B cell (primary cell): ENCODE results near the gene SLC27A3. TPM values are rescaled to one million over a fixed set of nuclear protein-coding genes. Genes with fewer than 3 reads are reported as not detected.

Source experiments
- ATAC-seq: fragments of 200-7000 bp; cut with Tn5 transposase; one replicate; pipeline ENCODE4 v1.10.0; 2021; ENCODE audit warnings: low read depth, mild to moderate bottlenecking, moderate number of reproducible peaks, moderate library complexity
- CTCF ChIA-PET: fragments of 350-600 bp; sonication (Branson Sonifier 250); formaldehyde crosslinking; loops from one replicate; lab custom pipeline; 2021; ENCODE audit warnings: antibody characterized with exemption, inconsistent platforms; lab: Charles Lee
- POLR2A ChIA-PET: fragments of 350-600 bp; sonication (Branson Sonifier 250); formaldehyde crosslinking; loops from one replicate; lab custom pipeline; 2021; ENCODE audit warnings: antibody characterized with exemption; lab: Charles Lee
- DNase-seq: peaks from one replicate; pipeline ENCODE4 v3.0.0; 2013
- H2AFZ ChIP-seq: 2 replicates; pipeline ENCODE4 v1.6.1; 2012; ENCODE audit warnings: mild to moderate bottlenecking, low read depth, low read length; ENCODE audit not compliant: insufficient read depth, poor library complexity, severe bottlenecking
- H3K27ac ChIP-seq, 2 donors: 1 replicate in 1 of 2; 2 replicates in 1 of 2; pipeline ENCODE4 v1.5.1; 2012 to 2013; ENCODE audit warnings: low read length in 2 of 2, mild to moderate bottlenecking in 2 of 2, moderate library complexity in 1 of 2
- H3K27me3 ChIP-seq, 4 experiments: fragments of 200-600 bp in 1 of 4; sonication (generic) in 1 of 4; replicated peaks in 1 of 4; 1 replicate in 2 of 4; 2 replicates in 2 of 4; pipeline versions ENCODE4 v1.6.1 to v1.7.0; 2013 to 2016; ENCODE audit warnings: low read length in 3 of 4, mild to moderate bottlenecking in 2 of 4, mixed read lengths in 1 of 4, moderate library complexity in 1 of 4; ENCODE audit not compliant: insufficient read depth in 4 of 4, control insufficient read depth in 3 of 4; ENCODE audit errors: control extremely low read depth in 1 of 4
- H3K36me3 ChIP-seq, 2 experiments: replicated peaks in 1 of 2; 1 replicate in 1 of 2; 2 replicates in 1 of 2; pipeline versions ENCODE4 v1.6.1 to v1.7.1; 2013; ENCODE audit warnings: low read length in 1 of 2; ENCODE audit not compliant: insufficient read depth in 2 of 2, control insufficient read depth in 1 of 2; ENCODE audit errors: control extremely low read depth in 1 of 2, extremely low read depth in 1 of 2
- H3K4me1 ChIP-seq, 2 donors: fragments of 200-600 bp in 1 of 2; sonication (generic) in 1 of 2; 1 replicate in 1 of 2; 2 replicates in 1 of 2; pipeline versions ENCODE4 v1.5.1 to v1.6.1; 2013 to 2017; ENCODE audit warnings: low read length in 2 of 2; ENCODE audit not compliant: control insufficient read depth in 2 of 2, insufficient read depth in 2 of 2
- H3K4me2 ChIP-seq: replicated peaks from 2 replicates; pipeline ENCODE3; 2012; ENCODE audit warnings: mild to moderate bottlenecking, low read depth, low read length; ENCODE audit not compliant: poor library complexity, severe bottlenecking
- H3K4me3 ChIP-seq, 5 experiments: fragments of 200-600 bp in 1 of 5; sonication (generic) in 1 of 5; 1 replicate in 3 of 5; 2 replicates in 2 of 5; pipeline versions ENCODE4 v1.5.1 to v1.7.0; 2011 to 2016; ENCODE audit warnings: low read length in 4 of 5, mild to moderate bottlenecking in 4 of 5, low read depth in 2 of 5, control low read depth in 1 of 5, moderate library complexity in 1 of 5; ENCODE audit not compliant: insufficient read depth in 1 of 5; ENCODE audit errors: control extremely low read depth in 1 of 5, extremely low read depth in 1 of 5
- H3K79me2 ChIP-seq: fragments of 200-600 bp; sonication (generic); one replicate; pipeline ENCODE4 v1.6.0; 2016; ENCODE audit warnings: low read length; ENCODE audit not compliant: control insufficient read depth, insufficient read depth
- H3K9ac ChIP-seq: fragments of 200-600 bp; sonication (generic); 2 replicates; pipeline ENCODE4 v1.6.1; 2017; ENCODE audit warnings: mild to moderate bottlenecking, low read length, moderate library complexity
- H3K9me3 ChIP-seq, 3 donors: one replicate each; pipeline versions ENCODE4 v1.6.1 to v1.7.1; 2013; ENCODE audit warnings: low read length in 2 of 3; ENCODE audit not compliant: control insufficient read depth in 2 of 3, insufficient read depth in 1 of 3; ENCODE audit errors: control extremely low read depth in 1 of 3
- H4K20me1 ChIP-seq: 2 replicates; pipeline ENCODE4 v1.6.0; 2012; ENCODE audit warnings: mild to moderate bottlenecking, low read length; ENCODE audit not compliant: insufficient read depth, control insufficient read depth, poor library complexity, severe bottlenecking
- H3K27ac Mint-ChIP-seq: one replicate; pipeline ENCODE4 v1.8.0; 2021; ENCODE audit warnings: mixed read lengths
- H3K27me3 Mint-ChIP-seq: one replicate; pipeline ENCODE4 v1.8.0; 2021; ENCODE audit warnings: mixed read lengths
- H3K4me1 Mint-ChIP-seq: one replicate; pipeline ENCODE4 v1.8.0; 2021; ENCODE audit warnings: mixed read lengths
- H3K4me3 Mint-ChIP-seq: one replicate; pipeline ENCODE4 v1.8.0; 2021; ENCODE audit warnings: mixed read lengths
- H3K9me3 Mint-ChIP-seq: one replicate; pipeline ENCODE4 v1.8.0; 2022; ENCODE audit warnings: mixed read lengths; ENCODE audit not compliant: insufficient read depth
- EZH2 ChIP-seq: IDR thresholded peaks from 2 replicates; pipeline ENCODE4 v1.6.1; 2012; ENCODE audit warnings: borderline replicate concordance, low read depth, mild to moderate bottlenecking, moderate library complexity, low read length; ENCODE audit not compliant: insufficient read depth, poor library complexity, severe bottlenecking
- WGBS: methylation state at CpG from one replicate; pipeline ENCODE4 v1.1.5; 2013; ENCODE audit warnings: missing lambda C conversion rate; ENCODE audit not compliant: insufficient coverage; 5-methylcytosine and 5-hydroxymethylcytosine counted together
- intact Hi-C: fragments of 100-400 bp; cut with micrococcal nuclease; formaldehyde crosslinking; loops from one replicate; pipeline ENCODE4 v1.10.0; 2022
- polyA plus RNA-seq: library from polyadenylated mRNA; depleted of rRNA; stranded (reverse); fragments of >200 nt; gene quantifications from 2 replicates; pipeline ENCODE4 v1.2.3, GENCODE V29; 2012
- total RNA-seq, 2 donors: library from RNA; stranded (reverse); fragments of 120-200 nt in 1 of 2; gene quantifications; 1 replicate in 1 of 2; 2 replicates in 1 of 2; pipeline versions ENCODE4 v1.2.3 to v1.2.4, GENCODE V29; 2013 to 2022
- TF ChIP-seq, protein P1 (sequence below): fragments of 200-600 bp; IDR thresholded peaks from one replicate; pipeline ENCODE4 v1.8.0; 2022; ENCODE audit warnings: antibody characterized with exemption, mild to moderate bottlenecking

SLC27A3 gene
- total and polyA plus RNA-seq, 2 donors (not counting 1 experiment from before 2014, with no cell fraction given), result 15.6 to 19.4 TPM

DNA sequence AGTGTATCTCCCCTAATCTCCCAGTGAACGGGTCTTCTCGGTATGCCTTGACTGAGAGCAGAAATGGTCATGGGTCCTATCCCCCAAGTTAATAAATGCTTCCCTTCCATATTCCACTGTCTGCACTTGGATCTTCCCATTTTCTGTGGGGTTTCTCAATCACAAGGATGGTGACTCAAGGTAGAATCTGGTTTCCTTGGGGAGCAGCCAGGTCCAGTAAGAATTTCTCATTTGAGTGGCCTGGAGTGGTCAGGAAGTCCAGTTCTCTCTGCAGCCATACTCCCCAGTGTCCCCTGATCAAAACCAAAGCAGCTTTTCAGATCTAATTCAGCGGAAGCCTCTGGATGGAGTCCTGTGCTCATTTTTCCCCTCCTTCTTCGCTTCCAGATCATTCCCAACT is 14.8 kb upstream of the SLC27A3 start:
- DNase-seq (no peak), ATAC-seq (no peak)
- Histone ChIP-seq H3K9me3 (no peaks in the 10 kb centered on the region), H2AFZ (no peak overlapping the region), H3K79me2 (no peaks in the 10 kb centered on the region), H3K4me1 (no peaks in the 10 kb centered on the region), H3K9ac (no peak overlapping the region), H4K20me1 (no peaks in the 10 kb centered on the region), H3K4me3 (no peak overlapping the region), H3K36me3 (peaks cover 21 to 54% of the 10 kb centered on the region in 2 experiments), H3K27me3 (no peaks in the 10 kb centered on the region), H3K4me2 (no peak overlapping the region), H3K27ac (no peak overlapping the region)
- CTCF ChIA-PET, result interaction anchor here (1.1 to 1.4 kb wide), 3 partner anchors 12 to 226 kb away, joined by 3 read pairs; partner anchors contain the start of gene RAB13
- POLR2A ChIA-PET, result no interaction called here
- 100% methylated on average over 1 of the region's 4 CpGs for WGBS
- intact Hi-C loops, result no loop called here
- H3K4me3 Mint-ChIP-seq, result no peak overlapping the region
- H3K9me3 Mint-ChIP-seq, result no peaks in the 10 kb centered on the region
- H3K27me3 Mint-ChIP-seq, result no peaks in the 10 kb centered on the region
- no peaks in the 10 kb centered on the region for H3K4me1 Mint-ChIP-seq
- TF ChIP-seq EZH2, result no peak
- TF ChIP-seq, protein P1, sequence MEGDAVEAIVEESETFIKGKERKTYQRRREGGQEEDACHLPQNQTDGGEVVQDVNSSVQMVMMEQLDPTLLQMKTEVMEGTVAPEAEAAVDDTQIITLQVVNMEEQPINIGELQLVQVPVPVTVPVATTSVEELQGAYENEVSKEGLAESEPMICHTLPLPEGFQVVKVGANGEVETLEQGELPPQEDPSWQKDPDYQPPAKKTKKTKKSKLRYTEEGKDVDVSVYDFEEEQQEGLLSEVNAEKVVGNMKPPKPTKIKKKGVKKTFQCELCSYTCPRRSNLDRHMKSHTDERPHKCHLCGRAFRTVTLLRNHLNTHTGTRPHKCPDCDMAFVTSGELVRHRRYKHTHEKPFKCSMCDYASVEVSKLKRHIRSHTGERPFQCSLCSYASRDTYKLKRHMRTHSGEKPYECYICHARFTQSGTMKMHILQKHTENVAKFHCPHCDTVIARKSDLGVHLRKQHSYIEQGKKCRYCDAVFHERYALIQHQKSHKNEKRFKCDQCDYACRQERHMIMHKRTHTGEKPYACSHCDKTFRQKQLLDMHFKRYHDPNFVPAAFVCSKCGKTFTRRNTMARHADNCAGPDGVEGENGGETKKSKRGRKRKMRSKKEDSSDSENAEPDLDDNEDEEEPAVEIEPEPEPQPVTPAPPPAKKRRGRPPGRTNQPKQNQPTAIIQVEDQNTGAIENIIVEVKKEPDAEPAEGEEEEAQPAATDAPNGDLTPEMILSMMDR, result no peak
- H3K27ac Mint-ChIP-seq, result no peak overlapping the region

- ATAC-seq (no peak), DNase-seq (no peak)
- Mint-ChIP-seq H3K27me3 (no peaks in the 10 kb centered on the region), H3K4me1 (no peaks in the 10 kb centered on the region), H3K9me3 (no peaks in the 10 kb centered on the region), H3K4me3 (no peak overlapping the region), H3K27ac (no peak overlapping the region)
- Histone ChIP-seq H3K4me3 (no peak overlapping the region), H3K79me2 (no peaks in the 10 kb centered on the region), H3K4me1 (no peaks in the 10 kb centered on the region), H2AFZ (no peak overlapping the region), H3K4me2 (no peak overlapping the region), H3K36me3 (peaks cover 17 to 52% of the 10 kb centered on the region in 2 experiments), H3K27ac (no peak overlapping the region), H4K20me1 (no peaks in the 10 kb centered on the region), H3K27me3 (no peaks in the 10 kb centered on the region), H3K9me3 (no peaks in the 10 kb centered on the region), H3K9ac (no peak overlapping the region)
- 94% methylated on average over 2 of the region's 7 CpGs for WGBS
- ChIA-PET POLR2A (interaction anchor here (0.6 kb wide), 1 partner anchor 572 kb away, joined by 7 read pairs; no protein-coding TSS in a partner anchor), CTCF (no interaction called here)
- TF ChIP-seq EZH2, result no peak
- TF ChIP-seq, protein P1, result no peak
- intact Hi-C loops, result no loop called here
Measured at GRCh38 chr1:153763365-153764225, 11.6 kb upstream of the SLC27A3 start.
